Calu3 (cell line): ENCODE results near the gene TCF4. TPM values are rescaled to one million over a fixed set of nuclear protein-coding genes. Genes with fewer than 3 reads are reported as not detected.

Experiments
- BruUV-seq: library from RNA; stranded (reverse); fragments of 400-500 nt; replicated peaks from 2 replicates; lab custom pipeline; 2021; lab: Mats Ljungman, UMichigan
- CTCF ChIA-PET: fragments of 300-600 bp; sonication (Branson Sonifier 250); formaldehyde crosslinking; loops from one replicate; lab custom pipeline; 2022; ENCODE audit warnings: antibody characterized with exemption; lab: Charles Lee
- DNase-seq: peaks from one replicate; pipeline ENCODE4 v3.0.0; 2022
- H3K27ac Mint-ChIP-seq: one replicate; pipeline ENCODE4 v1.8.0; 2022; ENCODE audit warnings: mixed read lengths; ENCODE audit not compliant: unreplicated experiment
- H3K27me3 Mint-ChIP-seq: one replicate; pipeline ENCODE4 v1.8.0; 2022; ENCODE audit warnings: mixed read lengths; ENCODE audit not compliant: unreplicated experiment
- H3K36me3 Mint-ChIP-seq: one replicate; pipeline ENCODE4 v1.8.0; 2022; ENCODE audit warnings: mild to moderate bottlenecking, moderate library complexity, mixed read lengths; ENCODE audit not compliant: insufficient read depth, unreplicated experiment
- H3K4me1 Mint-ChIP-seq: one replicate; pipeline ENCODE4 v1.8.0; 2022; ENCODE audit warnings: mild to moderate bottlenecking, low read depth, mixed read lengths; ENCODE audit not compliant: unreplicated experiment
- H3K4me3 Mint-ChIP-seq: one replicate; pipeline ENCODE4 v1.8.0; 2022; ENCODE audit warnings: mild to moderate bottlenecking, low read depth, moderate library complexity, mixed read lengths; ENCODE audit not compliant: unreplicated experiment
- H3K9me3 Mint-ChIP-seq: one replicate; pipeline ENCODE4 v1.8.0; 2022; ENCODE audit warnings: low read depth, mixed read lengths; ENCODE audit not compliant: unreplicated experiment
- CTCF ChIP-seq: fragments of 200-600 bp; IDR thresholded peaks from one replicate; pipeline ENCODE4 v1.8.0; 2022; ENCODE audit warnings: antibody characterized with exemption; ENCODE audit not compliant: unreplicated experiment
- intact Hi-C: fragments of 100-400 bp; cut with micrococcal nuclease; formaldehyde crosslinking; loops from one replicate; pipeline ENCODE4 v1.10.0; 2022; ENCODE audit not compliant: unreplicated experiment
- total RNA-seq: library from RNA; stranded (reverse); gene quantifications from 2 replicates; pipeline ENCODE4 v1.2.3, GENCODE V29; 2022

TCF4 gene
- total RNA-seq, 1 experiment from 2014 or later: 0.21 TPM

GRCh38 chr18:55272510-55273243 is 315.3 kb downstream of the TCF4 start:
- DNase-seq: no peak
- Mint-ChIP-seq H3K27me3 (no peaks in the 10 kb centered on the region), H3K4me1 (no peaks in the 10 kb centered on the region), H3K27ac (no peak overlapping the region), H3K4me3 (no peak overlapping the region), H3K9me3 (no peaks in the 10 kb centered on the region), H3K36me3 (no peaks in the 10 kb centered on the region)
- CTCF ChIA-PET: interaction anchor here (1.5 kb wide), 1 partner anchor 38 kb away, joined by 4 read pairs; no protein-coding TSS in a partner anchor
- intact Hi-C loops: no loop called here
- no peak for TF ChIP-seq CTCF
- BruUV-seq: no TSS peak

- CTCF ChIA-PET: no interaction called here
- Mint-ChIP-seq H3K4me1 (peaks cover 7% of the 10 kb centered on the region), H3K36me3 (no peaks in the 10 kb centered on the region), H3K4me3 (no peak overlapping the region), H3K27me3 (no peaks in the 10 kb centered on the region), H3K27ac (no peak overlapping the region), H3K9me3 (no peaks in the 10 kb centered on the region)
- intact Hi-C loops: no loop called here
- no peak for TF ChIP-seq CTCF
- DNase-seq: no peak
- BruUV-seq: no TSS peak
Measured at GRCh38 chr18:55269622-55270021, 318.4 kb downstream of the TCF4 start.

GRCh38 chr18:55268628-55269275 is 319.2 kb downstream of the TCF4 start:
- Mint-ChIP-seq H3K9me3 (no peaks in the 10 kb centered on the region), H3K27ac (no peak overlapping the region), H3K4me3 (no peak overlapping the region), H3K36me3 (no peaks in the 10 kb centered on the region), H3K4me1 (peaks cover 7% of the 10 kb centered on the region), H3K27me3 (no peaks in the 10 kb centered on the region)
- CTCF ChIA-PET: interaction anchor here (2.0 kb wide), 1 partner anchor 34 kb away, joined by 5 read pairs; no protein-coding TSS in a partner anchor
- TF ChIP-seq CTCF: no peak
- no peak for DNase-seq
- BruUV-seq: no TSS peak
- intact Hi-C loops: no loop called here

- Mint-ChIP-seq H3K9me3 (no peaks in the 10 kb centered on the region), H3K27me3 (no peaks in the 10 kb centered on the region), H3K4me3 (no peak overlapping the region), H3K4me1 (peaks cover 7% of the 10 kb centered on the region), H3K27ac (no peak overlapping the region), H3K36me3 (no peaks in the 10 kb centered on the region)
- intact Hi-C loops: no loop called here
- BruUV-seq: no TSS peak
- TF ChIP-seq CTCF: no peak
- CTCF ChIA-PET: interaction anchor here (2.0 kb wide), 1 partner anchor 33 kb away, joined by 5 read pairs; no protein-coding TSS in a partner anchor
- no peak for DNase-seq
Measured at GRCh38 chr18:55268151-55268601, 319.8 kb downstream of the TCF4 start.
